ENCODE data around the gene SLC6A20. TPM values are rescaled to one million over a fixed set of nuclear protein-coding genes. Genes with fewer than 3 reads are reported as not detected.

Gene SLC6A20
- total RNA-seq, 1 donor from 2014 or later = not detected

- Mint-ChIP-seq H3K36me3 (ENCODE audit: low read depth) (no peaks in the 10 kb centered on the region), H3K27ac (no peak overlapping the region), H3K4me1 (no peaks in the 10 kb centered on the region), H3K27me3 (peaks cover 5% of the 10 kb centered on the region), H3K9me3 (no peaks in the 10 kb centered on the region), H3K4me3 (no peak overlapping the region)
- no peak for TF ChIP-seq CTCF (IDR thresholded peaks at IDR 0.05)
- ChIA-PET CTCF (interaction anchor here (1.3 kb wide), 1 partner anchor 14 kb away, joined by 5 read pairs; no protein-coding TSS in a partner anchor), POLR2A (no interaction called here)
- no peak for DNase-seq
- intact Hi-C loops (cut with micrococcal nuclease) = no loop called here
- ATAC-seq (ENCODE audit: low read depth) = no peak
These were observed 19.7 kb downstream of the SLC6A20 start for GRCh38 chr3:45776611-45777010.

- CTCF ChIA-PET = interaction anchor here (1.3 kb wide), 1 partner anchor 14 kb away, joined by 5 read pairs; no protein-coding TSS in a partner anchor
- TF ChIP-seq CTCF (IDR thresholded peaks at IDR 0.05) = no peak
- no peak for ATAC-seq (ENCODE audit: low read depth)
- POLR2A ChIA-PET = no interaction called here
- Mint-ChIP-seq H3K4me3 (no peak overlapping the region), H3K9me3 (no peaks in the 10 kb centered on the region), H3K27ac (no peak overlapping the region), H3K27me3 (peaks cover 5% of the 10 kb centered on the region), H3K4me1 (no peaks in the 10 kb centered on the region), H3K36me3 (ENCODE audit: low read depth) (no peaks in the 10 kb centered on the region)
- no peak for DNase-seq
- intact Hi-C loops (cut with micrococcal nuclease) = no loop called here
These were observed 20.1 kb downstream of the SLC6A20 start for GRCh38 chr3:45776301-45776595.

- no peak overlapping the region for H3K4me3 Mint-ChIP-seq
- ChIA-PET CTCF (no interaction called here), POLR2A (no interaction called here)
- TF ChIP-seq CTCF (IDR thresholded peaks at IDR 0.05) = no peak
- H3K4me1 Mint-ChIP-seq = no peaks in the 10 kb centered on the region
- DNase-seq (no peak), ATAC-seq (ENCODE audit: low read depth) (no peak)
- intact Hi-C loops (cut with micrococcal nuclease) = no loop called here
- H3K9me3 Mint-ChIP-seq = no peaks in the 10 kb centered on the region
- no peak overlapping the region for H3K27ac Mint-ChIP-seq
- peaks cover 5% of the 10 kb centered on the region for H3K27me3 Mint-ChIP-seq
- no peaks in the 10 kb centered on the region for H3K36me3 Mint-ChIP-seq (ENCODE audit: low read depth)
These were observed 20.6 kb downstream of the SLC6A20 start for GRCh38 chr3:45775571-45776300.

GRCh38 chr3:45774581-45775521, 21.5 kb downstream of the SLC6A20 start:
- H3K27me3 Mint-ChIP-seq = peaks cover 5% of the 10 kb centered on the region
- CTCF ChIA-PET = no interaction called here
- no peak overlapping the region for H3K27ac Mint-ChIP-seq

More at GRCh38 chr3:45774581-45775521, 21.5 kb downstream of the SLC6A20 start:
- no peak for ATAC-seq (ENCODE audit: low read depth)
- DNase-seq = no peak
- POLR2A ChIA-PET = no interaction called here
- Mint-ChIP-seq H3K36me3 (ENCODE audit: low read depth) (no peaks in the 10 kb centered on the region), H3K4me1 (no peaks in the 10 kb centered on the region), H3K9me3 (no peaks in the 10 kb centered on the region), H3K4me3 (no peak overlapping the region)
- intact Hi-C loops (cut with micrococcal nuclease) = no loop called here
- TF ChIP-seq CTCF (IDR thresholded peaks at IDR 0.05) = no peak
